Measurements from ENCODE around the gene MEP1B. TPM values are rescaled to one million over a fixed set of nuclear protein-coding genes. Genes with fewer than 3 reads are reported as not detected.

The MEP1B gene
- total RNA-seq, 3 donors from 2014 or later = 5.9 to 11.6 (median 6.9) TPM

DNA sequence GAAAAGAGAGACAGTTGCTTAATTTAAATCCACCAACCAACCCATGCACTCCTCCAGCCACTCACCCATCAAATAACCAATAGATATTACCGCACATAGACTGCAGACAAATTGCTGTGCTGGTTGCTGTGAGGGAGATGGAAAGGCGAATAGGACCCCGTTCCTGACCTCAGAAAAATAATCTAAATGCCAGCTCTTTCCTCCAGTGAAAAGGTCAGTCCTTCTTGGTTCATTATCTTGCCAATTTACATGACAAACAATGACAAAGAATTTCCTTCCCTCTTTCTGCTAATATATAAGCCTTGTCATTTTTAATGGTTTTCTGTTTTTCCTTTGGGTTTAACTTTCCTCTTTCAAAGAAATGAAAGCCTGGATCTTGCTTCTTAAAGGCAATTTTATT is 61.6 kb downstream of the MEP1B start:
- H3K36me3 ChIP-seq (ENCODE audit: low read depth) = no peaks in the 10 kb centered on the region
- intact Hi-C loops (cut with DNase I, micrococcal nuclease) = no loop called here
- DNase-seq (no peak), ATAC-seq (no peak)
- no peaks in the 10 kb centered on the region for H3K4me1 ChIP-seq (ENCODE audit: low read depth)
- H3K9me3 ChIP-seq = no peaks in the 10 kb centered on the region
- TF ChIP-seq, protein P1, sequence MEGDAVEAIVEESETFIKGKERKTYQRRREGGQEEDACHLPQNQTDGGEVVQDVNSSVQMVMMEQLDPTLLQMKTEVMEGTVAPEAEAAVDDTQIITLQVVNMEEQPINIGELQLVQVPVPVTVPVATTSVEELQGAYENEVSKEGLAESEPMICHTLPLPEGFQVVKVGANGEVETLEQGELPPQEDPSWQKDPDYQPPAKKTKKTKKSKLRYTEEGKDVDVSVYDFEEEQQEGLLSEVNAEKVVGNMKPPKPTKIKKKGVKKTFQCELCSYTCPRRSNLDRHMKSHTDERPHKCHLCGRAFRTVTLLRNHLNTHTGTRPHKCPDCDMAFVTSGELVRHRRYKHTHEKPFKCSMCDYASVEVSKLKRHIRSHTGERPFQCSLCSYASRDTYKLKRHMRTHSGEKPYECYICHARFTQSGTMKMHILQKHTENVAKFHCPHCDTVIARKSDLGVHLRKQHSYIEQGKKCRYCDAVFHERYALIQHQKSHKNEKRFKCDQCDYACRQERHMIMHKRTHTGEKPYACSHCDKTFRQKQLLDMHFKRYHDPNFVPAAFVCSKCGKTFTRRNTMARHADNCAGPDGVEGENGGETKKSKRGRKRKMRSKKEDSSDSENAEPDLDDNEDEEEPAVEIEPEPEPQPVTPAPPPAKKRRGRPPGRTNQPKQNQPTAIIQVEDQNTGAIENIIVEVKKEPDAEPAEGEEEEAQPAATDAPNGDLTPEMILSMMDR (IDR thresholded peaks at IDR 0.05) = no peak
- no peak overlapping the region for H3K4me3 ChIP-seq

DNA sequence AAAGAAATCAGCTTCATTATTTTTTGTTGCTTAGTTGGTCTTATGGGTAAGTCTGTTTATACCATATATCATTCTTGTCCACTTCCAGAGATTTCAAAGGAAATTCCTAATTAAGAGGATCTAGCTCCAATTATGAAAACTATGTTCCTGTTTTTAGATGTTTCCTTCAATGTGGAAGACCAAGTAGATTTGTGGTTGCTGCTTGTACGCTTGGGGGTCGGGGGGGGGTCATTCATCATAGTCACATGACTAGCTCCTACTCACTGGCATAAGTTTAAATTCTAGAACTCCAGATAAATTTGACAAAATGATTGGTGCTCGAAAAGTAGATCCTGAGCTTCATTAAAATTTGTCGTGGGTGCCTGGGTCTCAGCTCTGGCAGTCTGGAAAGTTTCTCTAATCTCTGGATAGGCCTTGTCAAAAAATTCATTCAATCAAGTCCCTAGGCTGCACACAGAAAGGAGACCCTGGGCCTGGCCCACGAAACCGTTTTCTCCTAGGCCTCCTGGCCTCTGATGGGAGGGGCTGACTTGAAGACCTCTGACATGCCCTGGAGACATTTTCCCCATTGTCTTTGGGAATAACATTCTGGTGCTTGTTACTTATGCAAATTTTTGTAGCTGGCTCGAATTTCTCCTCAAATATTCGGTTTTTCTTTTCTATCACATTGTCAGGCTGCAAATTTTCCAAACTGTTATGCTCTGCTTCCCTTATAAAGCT is 62.5 kb downstream of the MEP1B start:
- no peaks in the 10 kb centered on the region for H3K4me1 ChIP-seq (ENCODE audit: low read depth)
- no peak overlapping the region for H3K4me3 ChIP-seq
- H3K36me3 ChIP-seq (ENCODE audit: low read depth) = no peaks in the 10 kb centered on the region
- TF ChIP-seq, protein P1 (IDR thresholded peaks at IDR 0.05) = no peak
- no peak for ATAC-seq
- DNase-seq = no peak
- intact Hi-C loops (cut with DNase I, micrococcal nuclease) = no loop called here
- no peaks in the 10 kb centered on the region for H3K9me3 ChIP-seq

DNA sequence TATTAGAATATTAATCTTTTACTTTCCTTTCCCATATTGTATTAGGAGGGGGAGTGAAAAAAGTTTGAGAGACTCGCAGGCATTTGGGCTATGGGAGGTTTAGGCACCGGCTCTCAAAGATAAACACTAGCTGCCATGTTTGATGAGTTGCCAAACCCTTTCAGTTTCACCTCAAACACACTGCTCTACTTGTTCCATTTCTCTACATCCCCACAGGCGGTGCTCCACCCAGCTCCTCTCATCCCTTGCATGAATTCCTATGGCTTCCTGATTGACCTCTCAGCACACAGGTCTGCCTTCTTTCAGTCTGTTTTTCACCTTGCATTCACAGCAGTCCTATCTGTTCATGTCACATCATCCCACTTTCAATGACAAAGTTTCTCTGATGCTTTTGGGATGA is 65.7 kb downstream of the MEP1B start:
- ATAC-seq (no peak), DNase-seq (no peak)
- Histone ChIP-seq H3K36me3 (ENCODE audit: low read depth) (no peaks in the 10 kb centered on the region), H3K4me1 (ENCODE audit: low read depth) (peaks cover 5% of the 10 kb centered on the region), H3K9me3 (no peaks in the 10 kb centered on the region), H3K4me3 (no peak overlapping the region)
- intact Hi-C loops (cut with DNase I, micrococcal nuclease) = no loop called here
- TF ChIP-seq, protein P1 (IDR thresholded peaks at IDR 0.05) = no peak

DNA sequence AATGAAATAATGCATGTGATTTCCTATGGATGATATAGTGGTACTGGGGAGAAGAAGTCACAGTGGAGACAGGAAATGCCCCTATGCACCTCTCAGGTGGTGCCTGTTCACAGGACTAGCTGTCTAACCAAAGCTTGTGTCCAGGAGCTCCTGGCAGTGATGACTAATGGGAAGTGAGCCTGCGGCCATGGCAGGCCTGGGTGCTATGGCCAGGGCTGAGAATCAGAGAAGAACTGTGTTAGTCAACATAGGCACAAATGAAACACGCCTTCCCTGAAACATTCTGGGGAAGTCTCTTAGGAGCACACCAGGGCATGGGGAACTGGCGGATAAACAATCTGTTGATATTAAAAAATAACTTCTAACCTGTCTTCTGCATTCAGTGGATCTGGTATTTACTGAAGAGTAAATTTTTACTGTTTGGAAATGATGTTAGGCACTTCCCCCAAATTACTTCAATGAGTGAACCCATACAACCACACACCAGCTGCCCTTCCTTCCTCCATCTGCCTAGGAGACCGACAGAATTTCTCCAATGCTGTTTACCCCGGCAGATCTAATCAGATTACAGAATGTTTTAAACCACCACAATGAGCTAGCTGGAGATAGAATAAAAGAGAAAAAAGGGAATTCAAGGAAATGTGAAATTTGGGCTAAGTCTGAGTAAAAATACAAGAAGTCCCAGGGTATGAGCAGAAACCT is 67.4 kb downstream of the MEP1B start:
- no peak overlapping the region for H3K4me3 ChIP-seq
- H3K36me3 ChIP-seq (ENCODE audit: low read depth) = no peaks in the 10 kb centered on the region
- TF ChIP-seq, protein P1 (IDR thresholded peaks at IDR 0.05) = no peak
- peaks cover 5% of the 10 kb centered on the region for H3K4me1 ChIP-seq (ENCODE audit: low read depth)
- no peaks in the 10 kb centered on the region for H3K9me3 ChIP-seq
- intact Hi-C loops (cut with DNase I, micrococcal nuclease) = no loop called here
- ATAC-seq (no peak), DNase-seq (no peak)

DNA sequence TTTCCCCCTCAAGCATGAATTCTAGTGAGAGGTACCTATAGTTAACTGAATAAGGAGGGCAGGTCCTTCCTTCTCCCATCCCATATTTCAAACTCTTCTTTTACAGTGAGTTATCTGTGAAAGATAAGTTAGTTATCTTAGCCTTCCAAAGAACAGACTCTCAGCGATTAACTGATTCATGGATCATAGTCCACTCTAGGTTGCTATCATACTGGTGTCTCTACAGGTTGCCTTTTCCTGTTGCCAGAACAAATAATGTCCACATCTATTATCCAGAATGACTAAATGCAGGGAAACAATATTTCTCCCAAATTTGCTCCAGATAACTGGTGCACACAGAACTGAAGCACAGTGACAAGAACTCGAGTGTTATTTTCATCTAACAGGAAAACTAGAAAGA is 68.3 kb downstream of the MEP1B start:
- TF ChIP-seq, protein P1 (IDR thresholded peaks at IDR 0.05) = no peak
- ATAC-seq = peak; percentile 72
- Histone ChIP-seq H3K4me1 (ENCODE audit: low read depth) (peaks cover 5% of the 10 kb centered on the region), H3K9me3 (no peaks in the 10 kb centered on the region), H3K36me3 (ENCODE audit: low read depth) (no peaks in the 10 kb centered on the region), H3K4me3 (no peak overlapping the region)
- intact Hi-C loops (cut with DNase I, micrococcal nuclease) = no loop called here
- DNase-seq = no peak

Data from mucosa of descending colon (tissue), 3 donors.